ENCODE results near the gene PRR12.

The PRR12 gene

GRCh38 chr19:49590971-49591730 lies at the start of gene PRR12:
PRR12 (plus strand) TSS chr19:49591182; CDS start chr19:49591655, 473 bp downstream.
- peak in 1 of 2 donors; percentile 75 for DNase-seq (ENCODE audit: low read depth in 2 of 2)

- DNase-seq (ENCODE audit: low read depth in 2 of 2), result no peak
Observed at GRCh38 chr19:49541914-49542313, 49.1 kb upstream of the PRR12 start.

GRCh38 chr19:49542446-49542845 lies 48.5 kb upstream of the PRR12 start:
- DNase-seq (ENCODE audit: low read depth in 2 of 2), result no peak

- DNase-seq (ENCODE audit: low read depth in 2 of 2), result no peak
Observed at GRCh38 chr19:49543032-49543431, 48.0 kb upstream of the PRR12 start.

GRCh38 chr19:49544154-49544553 lies 46.8 kb upstream of the PRR12 start:
- DNase-seq (ENCODE audit: low read depth in 2 of 2), result no peak

- peak in 1 of 2 donors; percentile 46 for DNase-seq (ENCODE audit: low read depth in 2 of 2)
Observed at GRCh38 chr19:49546825-49547565, 44.0 kb upstream of the PRR12 start.

GRCh38 chr19:49549045-49549444 lies 41.9 kb upstream of the PRR12 start:
- DNase-seq (ENCODE audit: low read depth in 2 of 2), result no peak

GRCh38 chr19:49551531-49551930 lies 39.5 kb upstream of the PRR12 start:
- no peak for DNase-seq (ENCODE audit: low read depth in 2 of 2)

GRCh38 chr19:49552749-49553148 lies 38.2 kb upstream of the PRR12 start:
- no peak for DNase-seq (ENCODE audit: low read depth in 2 of 2)

- DNase-seq (ENCODE audit: low read depth in 2 of 2), result peak; percentile 49 to 63
Observed at GRCh38 chr19:49553451-49554271, 37.3 kb upstream of the PRR12 start.

GRCh38 chr19:49554701-49555181 lies 36.2 kb upstream of the PRR12 start:
- DNase-seq (ENCODE audit: low read depth in 2 of 2), result peak; percentile 33 to 52

GRCh38 chr19:49555600-49556411 lies 35.2 kb upstream of the PRR12 start:
- peak; percentile 61 to 65 for DNase-seq (ENCODE audit: low read depth in 2 of 2)

- DNase-seq (ENCODE audit: low read depth in 2 of 2), result peak in 1 of 2 donors; percentile 33
Observed at GRCh38 chr19:49556412-49557398, 34.3 kb upstream of the PRR12 start.

- no peak for DNase-seq (ENCODE audit: low read depth in 2 of 2)
Observed at GRCh38 chr19:49557641-49558325, 33.2 kb upstream of the PRR12 start.

GRCh38 chr19:49558591-49558990 lies 32.4 kb upstream of the PRR12 start:
- no peak for DNase-seq (ENCODE audit: low read depth in 2 of 2)

- no peak for DNase-seq (ENCODE audit: low read depth in 2 of 2)
Observed at GRCh38 chr19:49559443-49559842, 31.5 kb upstream of the PRR12 start.

- DNase-seq (ENCODE audit: low read depth in 2 of 2), result no peak
Observed at GRCh38 chr19:49559928-49560327, 31.1 kb upstream of the PRR12 start.

- DNase-seq (ENCODE audit: low read depth in 2 of 2), result peak in 1 of 2 donors; percentile 34
Observed at GRCh38 chr19:49560358-49560900, 30.6 kb upstream of the PRR12 start.

- no peak for DNase-seq (ENCODE audit: low read depth in 2 of 2)
Observed at GRCh38 chr19:49564616-49565045, 26.4 kb upstream of the PRR12 start.

All from stimulated activated CD8-positive, alpha-beta memory T cell treated with anti-CD3 and anti-CD28 coated beads, Interleukin-7, amount 100 ng/mL, for 4 hours (primary cell).